ENCODE measurements around the gene MAP2K5.

Gene MAP2K5

GRCh38 chr15:67779549-67780111 lies 237.1 kb downstream of the MAP2K5 start (continued):
- TF ChIP-seq ZSCAN5A (tag by site-specific recombination; IDR thresholded peaks at IDR 0.05) = no peak
- no peak for TF ChIP-seq ZNF184 (tag by site-specific recombination; IDR thresholded peaks at IDR 0.05)
- no peak for TF ChIP-seq ZNF132 (tag by site-specific recombination; IDR thresholded peaks at IDR 0.05; ENCODE audit: borderline replicate concordance)
- no peak for TF ChIP-seq ZNF302 (tag by site-specific recombination; IDR thresholded peaks at IDR 0.05; ENCODE audit: low read depth)
- no peak for TF ChIP-seq ZFP41 (tag by site-specific recombination; IDR thresholded peaks at IDR 0.05; ENCODE audit: borderline replicate concordance)
- peak; percentile 94 for TF ChIP-seq ZBTB17 (tag by site-specific recombination; IDR thresholded peaks at IDR 0.05)
- peak; percentile 76; the same call in 1 of the 2 replicates for TF ChIP-seq TRIM28 (IDR thresholded peaks at IDR 0.05; ENCODE audit: borderline replicate concordance, low read length)
- TF ChIP-seq BCL11A (tag by site-specific recombination; IDR thresholded peaks at IDR 0.05; ENCODE audit: low read depth) = 0 out of 2 replicates have a peak, but pooled peaks have one; percentile 7
- no peak for TF ChIP-seq ZIC2 (tag by site-specific recombination; IDR thresholded peaks at IDR 0.05)
- no peak for TF ChIP-seq TCF7L2 (IDR thresholded peaks at IDR 0.05; ENCODE audit: borderline replicate concordance, low read depth, low read length)
- TF ChIP-seq MEIS1 (CRISPR knock-in tag; IDR thresholded peaks at IDR 0.05; ENCODE audit: borderline replicate concordance) = no peak
- TF ChIP-seq ZNF692 (tag by site-specific recombination; IDR thresholded peaks at IDR 0.05) = peak; percentile 92
- TF ChIP-seq HOXA7 (CRISPR knock-in tag; IDR thresholded peaks at IDR 0.05; ENCODE audit: borderline replicate concordance) = no peak
- peak; percentile 69; the same call in 1 of the 2 replicates for TF ChIP-seq ZNF391 (tag by site-specific recombination; IDR thresholded peaks at IDR 0.05; ENCODE audit: borderline replicate concordance, low read depth)
- no peak for TF ChIP-seq ZNF266 (tag by site-specific recombination; IDR thresholded peaks at IDR 0.05; ENCODE audit: low read depth)
- peak; percentile 59 for TF ChIP-seq OVOL3 (tag by site-specific recombination; IDR thresholded peaks at IDR 0.05)
- peak; percentile 49 for TF ChIP-seq PRDM10 (tag by site-specific recombination; IDR thresholded peaks at IDR 0.05)
- peak; percentile 61 for TF ChIP-seq ZBTB11 (tag by site-specific recombination; conservative IDR thresholded peaks at IDR 0.05; ENCODE audit: low read depth)
- no peak for TF ChIP-seq ELK4 (IDR thresholded peaks at IDR 0.05; ENCODE audit: borderline replicate concordance, low read depth, low read length)
- no peak for TF ChIP-seq ZNF221 (tag by site-specific recombination; IDR thresholded peaks at IDR 0.05; ENCODE audit: borderline replicate concordance)
- peak; percentile 73 for TF ChIP-seq OSR2 (tag by site-specific recombination; IDR thresholded peaks at IDR 0.05)
- no peak for TF ChIP-seq SETDB1 (IDR thresholded peaks at IDR 0.05; ENCODE audit: insufficient read length, low read length)
- TF ChIP-seq ZBTB21 (tag by site-specific recombination; IDR thresholded peaks at IDR 0.05) = no peak
- peak; percentile 81 for TF ChIP-seq ZNF580 (tag by site-specific recombination; IDR thresholded peaks at IDR 0.05)
- no peak for TF ChIP-seq ZNF488 (tag by site-specific recombination; IDR thresholded peaks at IDR 0.05)
- 0 out of 2 replicates have a peak, but pooled peaks have one; percentile 28 for TF ChIP-seq ZBTB48 (tag by site-specific recombination; IDR thresholded peaks at IDR 0.05)
- TF ChIP-seq MZF1 (tag by site-specific recombination; IDR thresholded peaks at IDR 0.05; ENCODE audit: borderline replicate concordance) = no peak
- 0 out of 2 replicates have a peak, but pooled peaks have one; percentile 10 for TF ChIP-seq SCRT1 (tag by site-specific recombination; IDR thresholded peaks at IDR 0.05; ENCODE audit: borderline replicate concordance)
